ENCODE data around the gene LAMC2.
"Not testable (repeated sequence)": the region's sequence is repeated elsewhere in the genome, so short reads cannot be mapped to it uniquely, and the experiment has no call there.

The LAMC2 gene

GRCh38 chr1:183273300-183273699, 87.2 kb downstream of the LAMC2 start:
- H3K4me1 ChIP-seq (ENCODE audit: low read depth, poor library complexity, severe bottlenecking), result no peaks in the 10 kb centered on the region
- H2AFZ ChIP-seq (ENCODE audit: low read depth), result no peak overlapping the region
- TF ChIP-seq CTCF (conservative IDR thresholded peaks at IDR 0.05; ENCODE audit: low read depth, low read length), result no peak

GRCh38 chr1:183273984-183274383, 87.9 kb downstream of the LAMC2 start:
- H3K4me1 ChIP-seq (ENCODE audit: low read depth, poor library complexity, severe bottlenecking); H4K20me1 ChIP-seq (ENCODE audit: insufficient read depth); H3K4me2 ChIP-seq; H3K4me3 ChIP-seq (IDR thresholded peaks at IDR 0.05; ENCODE audit: insufficient read depth, low read depth, low read length); H3K27me3 ChIP-seq (ENCODE audit: insufficient read depth, low read depth); H2AFZ ChIP-seq (ENCODE audit: low read depth); H3K79me2 ChIP-seq (ENCODE audit: insufficient read depth, low read depth); H3K36me3 ChIP-seq (ENCODE audit: insufficient read depth); H3K27ac ChIP-seq; H3K9ac ChIP-seq: not testable (repeated sequence)

More at GRCh38 chr1:183273300-183273699, 87.2 kb downstream of the LAMC2 start:
- Histone ChIP-seq H3K27me3 (ENCODE audit: insufficient read depth, low read depth) (no peaks in the 10 kb centered on the region), H3K9ac (no peak overlapping the region), H3K36me3 (ENCODE audit: insufficient read depth) (no peaks in the 10 kb centered on the region), H3K4me3 (IDR thresholded peaks at IDR 0.05; ENCODE audit: insufficient read depth, low read depth, low read length) (no peak overlapping the region), H3K4me2 (no peak overlapping the region), H3K27ac (no peak overlapping the region), H3K79me2 (ENCODE audit: insufficient read depth, low read depth) (no peaks in the 10 kb centered on the region), H4K20me1 (ENCODE audit: insufficient read depth) (no peaks in the 10 kb centered on the region)

GRCh38 chr1:183274836-183275235, 88.8 kb downstream of the LAMC2 start:
- no peaks in the 10 kb centered on the region for H3K79me2 ChIP-seq (ENCODE audit: insufficient read depth, low read depth)
- H3K4me1 ChIP-seq (ENCODE audit: low read depth, poor library complexity, severe bottlenecking), result no peaks in the 10 kb centered on the region
- no peak overlapping the region for H3K4me3 ChIP-seq (IDR thresholded peaks at IDR 0.05; ENCODE audit: insufficient read depth, low read depth, low read length)
- H3K27ac ChIP-seq, result no peak overlapping the region
- H3K36me3 ChIP-seq (ENCODE audit: insufficient read depth), result no peaks in the 10 kb centered on the region
- no peak for TF ChIP-seq CTCF (conservative IDR thresholded peaks at IDR 0.05; ENCODE audit: low read depth, low read length)
- no peak overlapping the region for H3K4me2 ChIP-seq
- H3K9ac ChIP-seq, result no peak overlapping the region
- no peak overlapping the region for H2AFZ ChIP-seq (ENCODE audit: low read depth)
- H3K27me3 ChIP-seq (ENCODE audit: insufficient read depth, low read depth), result no peaks in the 10 kb centered on the region
- no peaks in the 10 kb centered on the region for H4K20me1 ChIP-seq (ENCODE audit: insufficient read depth)

- H2AFZ ChIP-seq (ENCODE audit: low read depth), result no peak overlapping the region
- H3K36me3 ChIP-seq (ENCODE audit: insufficient read depth), result no peaks in the 10 kb centered on the region
- H3K4me3 ChIP-seq (IDR thresholded peaks at IDR 0.05; ENCODE audit: insufficient read depth, low read depth, low read length), result no peak overlapping the region
- H3K4me2 ChIP-seq, result no peak overlapping the region
- no peak overlapping the region for H3K27ac ChIP-seq
- no peaks in the 10 kb centered on the region for H4K20me1 ChIP-seq (ENCODE audit: insufficient read depth)
- no peak for TF ChIP-seq CTCF (conservative IDR thresholded peaks at IDR 0.05; ENCODE audit: low read depth, low read length)
- H3K9ac ChIP-seq, result no peak overlapping the region
- no peaks in the 10 kb centered on the region for H3K4me1 ChIP-seq (ENCODE audit: low read depth, poor library complexity, severe bottlenecking)
- H3K27me3 ChIP-seq (ENCODE audit: insufficient read depth, low read depth), result no peaks in the 10 kb centered on the region
- no peaks in the 10 kb centered on the region for H3K79me2 ChIP-seq (ENCODE audit: insufficient read depth, low read depth)
Measured at GRCh38 chr1:183275322-183275721, 89.3 kb downstream of the LAMC2 start.

- no peak overlapping the region for H3K9ac ChIP-seq
- H3K4me2 ChIP-seq, result no peak overlapping the region
- H3K27ac ChIP-seq, result no peak overlapping the region
- no peaks in the 10 kb centered on the region for H3K4me1 ChIP-seq (ENCODE audit: low read depth, poor library complexity, severe bottlenecking)
- H3K79me2 ChIP-seq (ENCODE audit: insufficient read depth, low read depth), result no peaks in the 10 kb centered on the region
- no peak overlapping the region for H3K4me3 ChIP-seq (IDR thresholded peaks at IDR 0.05; ENCODE audit: insufficient read depth, low read depth, low read length)
- no peaks in the 10 kb centered on the region for H3K27me3 ChIP-seq (ENCODE audit: insufficient read depth, low read depth)
- H4K20me1 ChIP-seq (ENCODE audit: insufficient read depth), result no peaks in the 10 kb centered on the region
- H2AFZ ChIP-seq (ENCODE audit: low read depth), result no peak overlapping the region
- H3K36me3 ChIP-seq (ENCODE audit: insufficient read depth), result no peaks in the 10 kb centered on the region
- TF ChIP-seq CTCF (conservative IDR thresholded peaks at IDR 0.05; ENCODE audit: low read depth, low read length), result no peak
Measured at GRCh38 chr1:183276386-183277080, 90.5 kb downstream of the LAMC2 start.

Data from KMS-11 (cell line).